ENCODE data around the gene LEMD1.

- TF ChIP-seq CTCF (IDR thresholded peaks at IDR 0.05; ENCODE audit: low read length) (no peak), EZH2 (IDR thresholded peaks at IDR 0.05; ENCODE audit: borderline replicate concordance, low read length) (no peak)
Observed at GRCh38 chr1:205444931-205445645, 23.2 kb upstream of the LEMD1 start.
